Astrocyte of the spinal cord (primary cell): ENCODE measurements around the gene RPA3.

Source experiments
- DNase-seq: peaks from one replicate; pipeline ENCODE4 v3.0.0; 2011; ENCODE audit warnings: low read depth, low spot score
- H3K4me3 ChIP-seq: 2 replicates; pipeline ENCODE4 v1.5.1; 2011; ENCODE audit warnings: low read depth, mild to moderate bottlenecking, low read length, moderate library complexity
- in situ Hi-C: cut with HindIII; loops from 2 replicates; pipeline ENCODE4 v1.10.0; 2017; ENCODE audit warnings: low sequenced_read_pairs
- TF ChIP-seq, protein P1 (sequence below): IDR thresholded peaks from 2 replicates; pipeline ENCODE4 v1.5.1; 2012; ENCODE audit warnings: low read depth, mild to moderate bottlenecking, low read length, inconsistent platforms

Gene RPA3

DNA sequence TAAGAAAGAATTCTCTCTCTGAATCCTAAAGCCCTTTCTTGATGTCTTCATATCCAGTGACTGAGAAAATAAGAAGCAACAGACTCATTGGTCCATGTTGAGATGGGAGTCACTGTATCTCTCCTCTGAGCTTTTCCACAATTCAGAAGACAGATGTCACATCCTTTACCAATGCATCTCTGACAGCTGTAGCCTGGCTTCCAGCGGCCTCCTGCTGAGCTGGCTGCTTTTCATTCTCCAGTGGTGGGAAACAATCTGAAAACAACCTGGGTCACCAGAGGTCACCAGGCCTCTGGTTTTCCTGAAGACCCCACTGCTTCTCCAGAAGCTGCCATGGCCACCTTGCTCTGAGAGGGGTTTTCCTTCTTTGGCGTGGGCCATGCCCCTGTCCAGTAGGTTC lies 18.3 kb upstream of the RPA3 start:
- H3K4me3 ChIP-seq, result no peak overlapping the region
- in situ Hi-C loops, result no loop called here
- no peak for DNase-seq
- TF ChIP-seq, protein P1, sequence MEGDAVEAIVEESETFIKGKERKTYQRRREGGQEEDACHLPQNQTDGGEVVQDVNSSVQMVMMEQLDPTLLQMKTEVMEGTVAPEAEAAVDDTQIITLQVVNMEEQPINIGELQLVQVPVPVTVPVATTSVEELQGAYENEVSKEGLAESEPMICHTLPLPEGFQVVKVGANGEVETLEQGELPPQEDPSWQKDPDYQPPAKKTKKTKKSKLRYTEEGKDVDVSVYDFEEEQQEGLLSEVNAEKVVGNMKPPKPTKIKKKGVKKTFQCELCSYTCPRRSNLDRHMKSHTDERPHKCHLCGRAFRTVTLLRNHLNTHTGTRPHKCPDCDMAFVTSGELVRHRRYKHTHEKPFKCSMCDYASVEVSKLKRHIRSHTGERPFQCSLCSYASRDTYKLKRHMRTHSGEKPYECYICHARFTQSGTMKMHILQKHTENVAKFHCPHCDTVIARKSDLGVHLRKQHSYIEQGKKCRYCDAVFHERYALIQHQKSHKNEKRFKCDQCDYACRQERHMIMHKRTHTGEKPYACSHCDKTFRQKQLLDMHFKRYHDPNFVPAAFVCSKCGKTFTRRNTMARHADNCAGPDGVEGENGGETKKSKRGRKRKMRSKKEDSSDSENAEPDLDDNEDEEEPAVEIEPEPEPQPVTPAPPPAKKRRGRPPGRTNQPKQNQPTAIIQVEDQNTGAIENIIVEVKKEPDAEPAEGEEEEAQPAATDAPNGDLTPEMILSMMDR, result no peak

DNA sequence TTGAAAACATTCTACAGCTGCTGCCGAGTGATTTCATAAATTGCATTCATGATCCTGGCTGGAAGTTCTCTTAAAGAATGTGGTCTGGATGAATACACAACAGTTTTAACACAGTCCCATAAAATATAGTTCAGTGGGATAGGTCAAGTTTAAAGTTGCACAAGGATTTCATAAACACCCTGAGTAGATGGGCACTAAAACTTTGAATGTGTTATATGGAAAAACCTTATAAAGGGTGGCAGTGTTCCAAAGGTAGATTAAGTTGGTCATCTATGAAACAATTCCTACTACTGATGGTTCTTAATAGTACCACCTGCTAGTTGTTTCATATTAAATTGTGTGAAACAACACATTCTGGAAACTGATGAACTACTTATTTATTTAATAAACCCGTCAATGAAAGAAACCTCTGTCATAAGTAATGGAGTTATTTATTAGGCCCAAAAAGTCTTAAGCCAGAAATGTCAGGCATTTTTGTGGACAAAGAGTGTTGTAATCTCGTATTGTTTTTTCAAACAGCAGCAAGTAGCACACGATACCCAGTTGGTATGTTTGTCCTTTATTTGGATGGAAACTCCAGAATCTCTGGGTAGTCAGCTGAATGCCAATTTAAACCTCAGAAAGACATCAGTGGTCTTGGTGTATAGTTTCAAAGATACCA lies 14.3 kb upstream of the RPA3 start:
- no peak overlapping the region for H3K4me3 ChIP-seq
- peak; percentile 56 for DNase-seq
- in situ Hi-C loops, result no loop called here
- TF ChIP-seq, protein P1, result no peak

DNA sequence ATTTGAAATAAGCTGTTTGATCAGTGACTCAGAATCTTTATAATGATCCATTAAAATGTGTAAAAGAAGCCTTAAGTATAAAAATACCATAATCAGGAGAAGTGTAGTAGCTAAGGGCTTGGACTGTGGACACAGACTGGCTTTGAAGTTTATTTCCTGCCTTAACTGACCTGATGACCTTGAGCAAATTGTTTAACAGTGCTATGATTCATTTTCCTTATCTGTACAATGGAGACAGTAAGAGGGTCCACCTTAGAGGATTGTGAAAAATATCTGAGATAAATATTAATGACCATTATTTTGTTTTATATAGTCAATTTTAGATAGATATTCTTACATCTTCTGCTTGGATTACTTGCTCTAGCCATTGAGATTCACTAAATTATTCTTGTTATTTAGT lies 13.3 kb upstream of the RPA3 start:
- in situ Hi-C loops, result no loop called here
- no peak overlapping the region for H3K4me3 ChIP-seq
- TF ChIP-seq, protein P1, result no peak
- no peak for DNase-seq

DNA sequence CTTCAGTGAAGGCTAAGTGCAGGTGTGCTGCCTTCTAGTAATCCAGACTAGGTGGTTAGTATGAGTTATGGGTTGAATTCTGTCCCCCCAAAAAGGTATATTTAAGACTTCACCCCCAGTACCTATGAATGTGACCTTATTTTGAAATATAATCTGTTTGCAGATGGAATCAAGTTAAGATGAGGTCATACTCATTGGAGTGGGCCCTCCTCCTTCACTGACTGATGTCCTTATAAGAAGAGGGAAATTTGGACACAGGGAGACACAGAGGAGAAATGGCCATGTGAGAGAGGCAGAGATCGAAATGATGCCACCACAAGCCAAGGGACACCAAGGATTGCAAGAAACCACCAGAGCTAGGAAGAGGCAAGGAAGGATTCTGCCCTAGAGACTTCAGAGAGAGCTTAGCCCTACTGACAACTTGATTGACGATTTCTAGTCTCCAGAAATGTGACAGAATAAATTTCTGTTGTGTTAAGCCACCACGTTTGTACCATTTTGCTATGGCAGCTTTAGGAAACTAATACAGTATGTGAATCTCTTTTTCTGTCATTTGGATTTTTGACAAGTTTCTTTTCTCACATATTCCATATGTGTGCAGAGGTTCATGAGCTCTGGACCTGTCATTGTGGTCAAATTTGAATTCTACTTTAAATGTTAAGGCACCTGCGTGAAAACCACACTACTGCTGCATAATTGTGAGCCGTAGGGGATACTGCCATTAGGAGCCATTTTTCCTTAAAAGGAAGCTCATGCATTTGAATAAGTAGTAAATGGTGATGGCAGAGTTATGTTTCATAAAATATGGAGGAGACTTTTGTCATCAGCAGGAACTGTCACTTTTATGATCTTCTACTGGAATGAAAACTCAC lies 2.6 kb upstream of the RPA3 start:
- DNase-seq, result no peak
- H3K4me3 ChIP-seq, result no peak overlapping the region
- in situ Hi-C loops, result no loop called here
- TF ChIP-seq, protein P1, result no peak

DNA sequence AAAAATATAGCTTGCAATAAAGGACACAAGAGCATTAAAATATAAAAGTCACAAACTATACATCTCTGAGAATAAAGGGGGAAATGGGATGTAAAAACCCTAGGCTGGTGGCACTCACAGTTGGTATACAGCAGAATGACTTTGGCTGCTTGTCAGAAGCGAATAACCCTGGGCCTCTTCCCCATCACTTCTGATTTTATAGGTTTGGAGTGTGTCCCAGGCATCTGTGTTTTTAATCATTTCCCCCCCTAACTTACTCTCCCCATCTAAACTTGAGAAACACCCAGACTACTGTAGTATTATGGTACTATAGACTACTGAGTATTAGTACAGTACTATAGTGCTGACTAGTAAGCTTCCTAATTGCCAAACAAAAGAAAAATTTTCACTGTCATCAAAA lies 1.8 kb upstream of the RPA3 start:
- no peak for DNase-seq
- H3K4me3 ChIP-seq, result no peak overlapping the region
- TF ChIP-seq, protein P1, result no peak
- in situ Hi-C loops, result no loop called here

DNA sequence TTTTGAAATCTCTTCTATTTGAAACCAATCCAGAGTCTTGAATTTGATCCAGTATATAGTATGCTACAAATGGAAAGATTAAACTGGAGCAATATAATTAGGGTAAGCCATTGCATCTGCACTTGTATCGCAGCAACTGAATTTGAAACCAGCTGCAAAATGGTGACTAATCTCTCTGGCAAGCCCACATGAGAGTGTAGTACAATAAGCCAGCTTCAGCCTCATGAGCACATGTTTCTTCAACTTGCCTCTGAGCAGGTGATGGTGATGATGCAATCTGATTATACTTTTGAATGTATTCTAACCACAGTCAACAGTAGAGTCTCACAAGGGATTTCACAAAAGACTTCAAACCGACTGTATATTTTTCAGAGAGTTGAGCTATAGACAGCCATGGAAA lies 829 bp upstream of the RPA3 start:
- DNase-seq, result peak; percentile 95
- H3K4me3 ChIP-seq, result no peak overlapping the region
- in situ Hi-C loops, result no loop called here
- TF ChIP-seq, protein P1, result no peak
